Fibroblast of lung (primary cell): ENCODE measurements around the gene CHCHD6.

Experiments
- CTCF ChIP-seq, 2 donors: IDR thresholded peaks in 1 of 2; conservative IDR thresholded peaks in 1 of 2; 1 replicate in 1 of 2; 2 replicates in 1 of 2; pipeline ENCODE4 v1.5.1; 2011 to 2012; ENCODE audit warnings: low read length in 2 of 2, control low read depth in 1 of 2, inconsistent platforms in 1 of 2, low read depth in 1 of 2, mild to moderate bottlenecking in 1 of 2
- EZH2 ChIP-seq: IDR thresholded peaks from 2 replicates; pipeline ENCODE4 v1.5.1; 2012; ENCODE audit warnings: low read length, control low read depth, mild to moderate bottlenecking; ENCODE audit errors: missing control alignments

- no peak for TF ChIP-seq CTCF (conservative IDR thresholded peaks at IDR 0.05 in 1 of 2, IDR thresholded peaks at IDR 0.05 in 1 of 2; ENCODE audit: low read depth in 1 of 2, low read length in 2 of 2)
- TF ChIP-seq EZH2: no peak
Observed at GRCh38 chr3:126917232-126917804, 213.3 kb downstream of the CHCHD6 start.
